NOMO-1 treated with DMSO at 0.1 percent for 48 hours (cell line): ENCODE data around the gene YAP1.

ENCODE experiments used
- DNase-seq: peaks from one replicate; lab custom pipeline; 2025; ENCODE audit not compliant: unreplicated experiment; lab: John Stamatoyannopoulos, UW

Gene YAP1

DNA sequence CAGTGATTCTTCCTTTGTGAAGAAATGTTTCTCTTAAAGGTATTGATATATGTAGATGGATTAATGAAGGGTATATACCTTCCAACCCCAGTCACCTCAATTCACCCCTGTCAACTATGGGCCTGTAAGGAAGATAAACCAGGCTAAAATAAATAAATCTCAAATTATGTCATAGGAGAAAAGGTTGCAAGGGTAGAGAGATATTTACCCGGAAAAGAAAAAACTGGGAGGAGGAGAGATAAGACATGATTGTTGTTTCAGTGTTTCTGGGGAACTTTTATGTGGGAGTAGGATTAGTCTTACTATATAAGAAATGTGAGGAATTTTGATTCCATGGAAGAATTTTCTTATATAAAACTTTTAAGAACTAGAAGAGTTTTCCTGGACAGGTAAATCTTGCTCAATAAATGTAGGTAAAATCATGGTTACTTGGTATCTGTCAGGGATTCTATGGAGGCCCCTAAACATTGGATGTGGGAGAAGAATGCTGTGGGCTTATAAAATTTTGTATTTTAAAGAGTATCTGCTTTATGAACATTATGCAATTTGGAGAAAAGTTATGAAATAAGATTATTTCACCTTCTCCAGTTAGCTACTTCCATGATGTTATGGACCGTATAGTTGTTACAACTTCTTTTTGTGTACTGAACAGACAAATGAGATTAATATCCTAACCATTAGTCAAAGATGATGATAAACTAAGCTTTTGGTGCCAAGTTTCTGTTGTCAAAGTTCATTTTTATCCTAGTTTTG lies 6.4 kb downstream of the YAP1 start:
- no peak for DNase-seq

GRCh38 chr11:102117472-102118113 lies 7.3 kb downstream of the YAP1 start:
- DNase-seq = no peak

- DNase-seq = no peak
These were observed 8.7 kb downstream of the YAP1 start for GRCh38 chr11:102118937-102119336.

- no peak for DNase-seq
These were observed 9.8 kb downstream of the YAP1 start for GRCh38 chr11:102119997-102120396.

- no peak for DNase-seq
These were observed 10.3 kb downstream of the YAP1 start for GRCh38 chr11:102120437-102120973.

DNA sequence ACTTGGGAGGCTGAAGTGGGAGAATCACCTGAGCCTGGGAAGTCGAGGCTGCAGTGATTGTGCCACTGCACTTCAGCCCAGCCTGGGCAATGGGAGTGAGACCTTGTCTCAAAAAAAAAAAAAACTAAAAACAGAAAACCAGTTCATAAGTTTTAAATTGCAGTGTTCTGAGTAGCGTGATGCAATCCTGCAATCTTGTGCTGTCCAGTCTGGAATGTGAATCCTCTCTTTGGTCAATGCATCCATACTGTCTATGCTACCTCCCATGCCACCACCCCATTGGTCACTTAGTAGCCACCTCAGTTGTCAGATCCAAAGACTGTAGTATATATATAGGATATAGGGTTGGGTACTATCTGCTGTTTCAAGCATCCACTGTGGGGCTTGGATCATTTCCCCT lies 11.1 kb downstream of the YAP1 start:
- no peak for DNase-seq

DNA sequence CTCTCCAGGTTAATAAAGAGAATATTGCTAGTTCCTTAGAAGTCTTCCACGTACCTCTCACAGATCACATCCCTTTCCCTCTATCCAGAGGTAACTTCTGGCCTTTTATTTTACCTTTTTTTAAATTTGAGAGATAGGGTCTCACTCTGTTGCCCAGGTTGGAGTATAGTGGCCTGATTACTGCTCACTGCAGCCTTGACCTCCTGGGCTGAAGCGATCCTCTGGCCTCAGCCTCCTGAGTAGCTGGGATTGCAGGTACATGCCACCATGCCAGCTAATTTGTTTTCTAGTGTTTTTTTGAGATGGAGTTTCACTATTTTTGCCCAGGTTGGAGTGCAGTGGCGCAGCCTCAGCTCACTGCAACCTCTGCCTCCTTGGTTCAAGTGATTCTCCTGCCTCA lies 24.4 kb downstream of the YAP1 start:
- DNase-seq = no peak

GRCh38 chr11:102135256-102135655 lies 25.0 kb downstream of the YAP1 start:
- no peak for DNase-seq

GRCh38 chr11:102138223-102138622 lies 28.0 kb downstream of the YAP1 start:
- no peak for DNase-seq

DNA sequence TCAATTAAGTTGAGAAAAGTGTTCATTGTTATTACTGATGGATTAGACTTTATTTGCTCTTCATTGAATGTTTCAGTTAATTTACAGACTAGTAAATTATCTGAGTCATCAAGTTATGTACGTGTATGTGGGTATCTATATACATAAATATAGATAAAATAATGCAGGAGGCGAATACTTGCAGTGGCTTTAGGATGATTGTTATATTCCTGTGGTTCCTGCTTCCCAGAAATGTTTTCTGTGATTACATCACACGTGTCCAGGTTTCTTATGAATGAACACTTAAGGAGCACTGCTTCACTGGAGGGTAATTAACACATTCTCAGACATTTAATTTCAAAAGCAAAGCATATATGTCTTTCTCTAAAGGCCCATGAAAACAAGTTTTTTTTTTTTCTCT lies 28.4 kb downstream of the YAP1 start:
- no peak for DNase-seq

GRCh38 chr11:102139081-102139498 lies 28.8 kb downstream of the YAP1 start:
- DNase-seq = no peak

- DNase-seq = no peak
These were observed 32.1 kb downstream of the YAP1 start for GRCh38 chr11:102142333-102142732.

- no peak for DNase-seq
These were observed 33.6 kb downstream of the YAP1 start for GRCh38 chr11:102143867-102144266.

GRCh38 chr11:102144357-102145355 lies 34.4 kb downstream of the YAP1 start:
- peak; percentile 56 for DNase-seq

DNA sequence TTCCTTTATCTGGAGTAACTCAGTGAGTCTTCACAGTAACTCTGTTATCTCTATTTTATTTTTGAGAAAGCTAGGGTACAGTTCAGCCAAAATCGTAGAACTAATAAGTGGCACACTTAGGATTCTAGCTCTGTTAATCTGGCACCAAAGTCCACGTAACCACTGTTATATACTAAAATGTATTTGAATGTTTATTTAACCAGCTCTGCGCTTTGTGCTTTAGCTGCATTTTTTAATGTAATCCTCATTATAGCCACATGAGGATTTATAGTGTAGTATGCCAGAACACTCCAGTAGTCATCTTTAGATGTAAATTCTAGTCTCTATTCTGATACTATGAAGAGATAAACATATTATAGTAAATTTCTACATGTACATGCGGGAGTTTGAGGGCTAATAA lies 36.8 kb downstream of the YAP1 start:
- DNase-seq = no peak

DNA sequence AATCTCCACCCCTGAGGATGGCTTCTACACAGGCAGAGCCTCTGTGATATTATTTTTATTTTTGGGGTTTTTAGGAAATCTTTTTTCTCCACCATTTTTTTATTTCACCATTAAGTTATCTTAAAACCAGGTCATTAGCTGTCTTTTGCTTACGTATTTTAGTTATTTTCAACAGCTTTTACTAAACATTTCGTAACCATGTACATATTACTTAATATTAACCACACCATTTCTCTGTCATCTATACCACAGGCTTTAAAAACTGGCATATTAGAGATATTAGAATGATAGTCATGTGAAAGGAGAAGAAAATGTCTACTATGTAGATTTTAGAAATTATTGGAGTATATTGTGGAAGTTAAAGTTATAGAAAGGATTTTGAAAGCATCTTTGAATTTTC lies 37.4 kb downstream of the YAP1 start:
- peak; percentile 12 for DNase-seq

DNA sequence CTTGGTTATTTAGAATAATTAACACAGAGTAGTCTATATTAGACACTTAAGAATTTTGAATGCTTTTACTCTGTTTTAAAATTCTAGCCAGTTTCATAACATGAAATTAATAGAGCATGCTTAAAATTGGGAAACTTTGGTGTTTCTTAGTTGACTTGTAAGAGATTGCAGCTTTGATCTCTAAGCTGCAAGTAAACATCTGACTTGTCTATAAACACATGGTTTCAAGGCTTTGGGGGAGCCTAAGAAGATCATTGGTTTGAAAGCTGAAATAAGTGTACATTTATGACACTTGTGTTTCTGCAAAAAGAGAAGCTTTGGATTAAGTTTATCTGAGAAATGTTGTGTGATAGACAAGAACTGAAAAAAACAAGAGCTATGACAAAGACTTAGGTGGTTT lies 37.8 kb downstream of the YAP1 start:
- no peak for DNase-seq

DNA sequence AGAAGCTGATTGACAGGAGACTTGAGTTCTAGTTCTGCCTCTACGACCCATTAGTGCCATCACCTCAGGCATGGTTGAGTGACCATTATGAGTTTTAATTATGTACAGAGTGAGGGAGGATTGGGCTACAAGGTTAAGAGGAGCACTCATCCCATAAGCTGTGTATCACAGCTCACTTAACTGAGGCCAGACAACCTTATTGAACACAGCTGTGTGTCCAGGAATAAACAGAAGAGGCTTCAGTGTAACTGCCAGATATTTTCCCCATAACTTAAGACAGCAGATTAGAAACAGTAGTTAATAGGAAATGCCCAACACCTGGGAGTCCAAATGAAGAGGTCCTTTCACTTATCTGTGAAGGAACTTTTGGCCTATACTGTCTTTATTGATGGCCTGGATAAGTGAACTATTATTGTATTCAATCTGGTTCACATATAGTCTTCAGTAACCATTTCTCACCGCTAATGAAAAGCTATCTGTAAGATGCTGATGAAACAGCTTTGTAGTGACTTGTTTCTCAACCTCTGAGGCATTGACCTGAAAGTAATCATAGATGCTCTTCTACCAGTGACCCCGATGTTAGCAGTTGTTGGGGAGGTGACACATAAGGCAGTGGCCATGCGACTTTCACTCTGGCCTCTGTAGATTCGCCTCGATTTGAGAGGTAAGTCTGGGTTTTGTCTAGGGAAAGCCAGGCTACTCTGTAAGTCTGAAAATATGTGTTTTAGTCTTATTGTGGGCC lies 41.7 kb downstream of the YAP1 start:
- DNase-seq = no peak

GRCh38 chr11:102153082-102153481 lies 42.8 kb downstream of the YAP1 start:
- no peak for DNase-seq

GRCh38 chr11:102154806-102155205 lies 44.6 kb downstream of the YAP1 start:
- DNase-seq = no peak

- DNase-seq = no peak
These were observed 45.4 kb downstream of the YAP1 start for GRCh38 chr11:102155676-102156075.
